Daoy (cell line): ENCODE data around the gene PTH1R. TPM values are rescaled to one million over a fixed set of nuclear protein-coding genes. Genes with fewer than 3 reads are reported as not detected.
A peak's percentile ranks its signal among the peaks of the same experiment; 100 is the strongest.

Source experiments
- DNase-seq: peaks from one replicate; pipeline ENCODE4 v3.0.0-alpha.2; 2015; ENCODE audit warnings: low read depth
- total RNA-seq: library from RNA; depleted of rRNA; stranded (reverse); fragments of >200 nt; shearing (Covaris generic); gene quantifications from 2 replicates; pipeline ENCODE4 v1.2.3, GENCODE V29; 2014; rRNA removed

Gene PTH1R
- total RNA-seq, 1 experiment from 2014 or later: not detected

GRCh38 chr3:46946856-46947545, 69.5 kb downstream of the PTH1R start:
- peak; percentile 77 for DNase-seq

GRCh38 chr3:46947546-46947901, 70.0 kb downstream of the PTH1R start:
- DNase-seq: no peak

GRCh38 chr3:46947981-46948791, 70.7 kb downstream of the PTH1R start:
- DNase-seq: peak; percentile 66

- peak; percentile 16 for DNase-seq
Observed at GRCh38 chr3:46948830-46949671, 71.5 kb downstream of the PTH1R start.

- no peak for DNase-seq
Observed at GRCh38 chr3:46950177-46950576, 72.7 kb downstream of the PTH1R start.

- DNase-seq: no peak
Observed at GRCh38 chr3:46950650-46951241, 73.2 kb downstream of the PTH1R start.

- no peak for DNase-seq
Observed at GRCh38 chr3:46952813-46953212, 75.3 kb downstream of the PTH1R start.

Other genes with a start within 250 kb of the PTH1R start
- 0.74 and 0.86 TPM in 2 replicates for gene ALS2CL, start 184.0 kb upstream of the PTH1R start, total RNA-seq
- not detected in 2 replicates for gene TMIE, start 176.3 kb upstream of the PTH1R start, total RNA-seq
- not detected in 2 replicates for gene PRSS50, start 159.9 kb upstream of the PTH1R start, total RNA-seq
- gene MYL3, start 14.3 kb upstream of the PTH1R start, total RNA-seq: not detected in 2 replicates
- gene CCDC12, start 99.0 kb downstream of the PTH1R start, total RNA-seq: 26.2 and 29.1 TPM in 2 replicates
- 5.0 and 8.3 TPM in 2 replicates for gene NBEAL2, start 101.9 kb downstream of the PTH1R start, total RNA-seq